RWPE2 (cell line): ENCODE results near the gene PRR14L.

ENCODE experiments used
- ATAC-seq: fragments of 200-7000 bp; cut with Tn5 transposase; 3 replicates; pipeline ENCODE4 v1.9.1; 2021; ENCODE audit warnings: low read depth
- DNase-seq: peaks from one replicate; pipeline ENCODE4 v3.0.0-alpha.2; 2020; ENCODE audit warnings: low spot score
- H3K27ac ChIP-seq: fragments of 450-650 bp; 2 replicates; pipeline ENCODE4 v1.5.1; 2017; ENCODE audit warnings: mild to moderate bottlenecking; ENCODE audit not compliant: poor library complexity, severe bottlenecking
- H3K27me3 ChIP-seq: fragments of 250-450 bp; sonication (Bioruptor Pico); 2 replicates; pipeline ENCODE4 v1.5.1; 2021; ENCODE audit warnings: mild to moderate bottlenecking, moderate library complexity; ENCODE audit not compliant: insufficient read depth, poor library complexity, severe bottlenecking
- H3K36me3 ChIP-seq: fragments of 250-450 bp; sonication (Bioruptor Pico); 2 replicates; pipeline ENCODE4 v1.5.1; 2020; ENCODE audit warnings: low read depth, mild to moderate bottlenecking, moderate library complexity
- H3K4me1 ChIP-seq: fragments of 250-450 bp; sonication (Bioruptor Pico); 2 replicates; pipeline ENCODE4 v1.5.1; 2021; ENCODE audit warnings: mild to moderate bottlenecking, moderate library complexity; ENCODE audit not compliant: insufficient read depth, poor library complexity, severe bottlenecking
- H3K4me3 ChIP-seq: fragments of 250-450 bp; sonication (Bioruptor Pico); 2 replicates; pipeline ENCODE4 v1.5.1; 2021; ENCODE audit warnings: mild to moderate bottlenecking, moderate library complexity; ENCODE audit not compliant: severe bottlenecking
- H3K9me3 ChIP-seq: fragments of 250-450 bp; sonication (Bioruptor Pico); 2 replicates; pipeline ENCODE4 v1.5.1; 2021; ENCODE audit warnings: mild to moderate bottlenecking, moderate library complexity; ENCODE audit not compliant: severe bottlenecking
- CTCF ChIP-seq: fragments of 450-650 bp; IDR thresholded peaks from one replicate; pipeline ENCODE4 v1.5.1; 2017; ENCODE audit warnings: mild to moderate bottlenecking, moderate library complexity; ENCODE audit not compliant: poor library complexity, severe bottlenecking

PRR14L gene

GRCh38 chr22:31750365-31751284, 693 bp upstream of the PRR14L start:
- Histone ChIP-seq H3K4me3 (peak overlapping the region; percentile 86), H3K27ac (peak overlapping the region; percentile 68), H3K4me1 (peaks cover 18% of the 10 kb centered on the region), H3K36me3 (peaks cover 16% of the 10 kb centered on the region), H3K9me3 (no peaks in the 10 kb centered on the region), H3K27me3 (no peaks in the 10 kb centered on the region)
- no peak for TF ChIP-seq CTCF
- DNase-seq (no peak), ATAC-seq (no peak)

- Histone ChIP-seq H3K27me3 (no peaks in the 10 kb centered on the region), H3K27ac (peak overlapping the region; percentile 68), H3K4me1 (peaks cover 18% of the 10 kb centered on the region), H3K4me3 (peak overlapping the region; percentile 86), H3K9me3 (no peaks in the 10 kb centered on the region), H3K36me3 (peaks cover 27% of the 10 kb centered on the region)
- no peak for TF ChIP-seq CTCF
- ATAC-seq (no peak), DNase-seq (no peak)
Observed at GRCh38 chr22:31748490-31748889, 1.4 kb downstream of the PRR14L start.

- no peaks in the 10 kb centered on the region for H3K9me3 ChIP-seq
- TF ChIP-seq CTCF, result no peak
- no peaks in the 10 kb centered on the region for H3K27me3 ChIP-seq
- H3K4me1 ChIP-seq, result peaks cover 10% of the 10 kb centered on the region
- H3K36me3 ChIP-seq, result peaks cover 30% of the 10 kb centered on the region
- DNase-seq, result no peak
- H3K27ac ChIP-seq, result no peak overlapping the region
- no peak for ATAC-seq
- no peak overlapping the region for H3K4me3 ChIP-seq
Observed at GRCh38 chr22:31747441-31747840, 2.5 kb downstream of the PRR14L start.

- Histone ChIP-seq H3K36me3 (peaks cover 59% of the 10 kb centered on the region), H3K27me3 (no peaks in the 10 kb centered on the region), H3K9me3 (no peaks in the 10 kb centered on the region), H3K4me1 (peaks cover 6% of the 10 kb centered on the region), H3K27ac (no peak overlapping the region), H3K4me3 (no peak overlapping the region)
- ATAC-seq, result no peak
- DNase-seq, result no peak
- TF ChIP-seq CTCF, result no peak
Observed at GRCh38 chr22:31743871-31744270, 6.1 kb downstream of the PRR14L start.

- H3K4me3 ChIP-seq, result no peak overlapping the region
- peaks cover 69% of the 10 kb centered on the region for H3K36me3 ChIP-seq
- ATAC-seq (no peak), DNase-seq (no peak)
- no peaks in the 10 kb centered on the region for H3K9me3 ChIP-seq
- H3K27me3 ChIP-seq, result no peaks in the 10 kb centered on the region
- H3K27ac ChIP-seq, result no peak overlapping the region
- no peak for TF ChIP-seq CTCF
- no peaks in the 10 kb centered on the region for H3K4me1 ChIP-seq
Observed at GRCh38 chr22:31742682-31743081, 7.2 kb downstream of the PRR14L start.
